CD8-positive, alpha-beta memory T cell (primary cell): ENCODE results near the gene JUNB. TPM values are rescaled to one million over a fixed set of nuclear protein-coding genes. Genes with fewer than 3 reads are reported as not detected.

ENCODE experiments used
- CTCF ChIA-PET: fragments of 350-600 bp; sonication (Branson Sonifier 250); formaldehyde crosslinking; loops from one replicate; lab custom pipeline; 2021; ENCODE audit warnings: antibody characterized with exemption; lab: Charles Lee
- POLR2A ChIA-PET: fragments of 350-600 bp; sonication (Branson Sonifier 250); formaldehyde crosslinking; loops from one replicate; lab custom pipeline; 2021; ENCODE audit warnings: antibody characterized with exemption; lab: Charles Lee
- DNase-seq, 5 donors: peaks; one replicate each; pipeline versions ENCODE4 v3.0.0 to v3.0.0-alpha.2; 2020 to 2022; ENCODE audit warnings: mixed read lengths in 1 of 5
- H3K27ac ChIP-seq: one replicate; pipeline ENCODE4 v1.7.0; 2013; ENCODE audit warnings: low read depth, mild to moderate bottlenecking, low read length, moderate library complexity
- H3K27me3 ChIP-seq: 2 replicates; pipeline ENCODE4 v1.7.0; 2013; ENCODE audit warnings: low read length, mild to moderate bottlenecking; ENCODE audit not compliant: insufficient read depth, poor library complexity, severe bottlenecking
- H3K36me3 ChIP-seq: 2 replicates; pipeline ENCODE4 v1.7.0; 2013; ENCODE audit warnings: mild to moderate bottlenecking, low read length, moderate library complexity; ENCODE audit not compliant: insufficient read depth
- H3K4me1 ChIP-seq: 2 replicates; pipeline ENCODE4 v1.7.0; 2013; ENCODE audit warnings: mild to moderate bottlenecking, low read length, moderate library complexity; ENCODE audit not compliant: insufficient read depth
- H3K4me3 ChIP-seq: 2 replicates; pipeline ENCODE4 v1.7.0; 2013; ENCODE audit warnings: mild to moderate bottlenecking, low read length
- H3K9me3 ChIP-seq: 2 replicates; pipeline ENCODE4 v1.7.0; 2013; ENCODE audit warnings: mild to moderate bottlenecking, low read length
- H3K27ac Mint-ChIP-seq, 8 donors: one replicate each; pipeline ENCODE4 v1.8.0; 2020 to 2021; ENCODE audit warnings: mixed read lengths in 8 of 8, mild to moderate bottlenecking in 6 of 8, inconsistent platforms in 3 of 8, moderate library complexity in 3 of 8
- H3K27me3 Mint-ChIP-seq, 2 donors: one replicate each; pipeline ENCODE4 v1.8.0; 2020 to 2021; ENCODE audit warnings: mixed read lengths in 2 of 2, mild to moderate bottlenecking in 1 of 2, moderate library complexity in 1 of 2
- H3K36me3 Mint-ChIP-seq, 3 donors: one replicate each; pipeline ENCODE4 v1.8.0; 2020 to 2021; ENCODE audit warnings: mixed read lengths in 3 of 3, inconsistent platforms in 1 of 3, mild to moderate bottlenecking in 1 of 3
- H3K4me1 Mint-ChIP-seq, 3 donors: one replicate each; pipeline ENCODE4 v1.8.0; 2020 to 2021; ENCODE audit warnings: mixed read lengths in 3 of 3, inconsistent platforms in 1 of 3, mild to moderate bottlenecking in 1 of 3
- H3K4me3 Mint-ChIP-seq, 7 donors: one replicate each; pipeline ENCODE4 v1.8.0; 2020 to 2021; ENCODE audit warnings: mixed read lengths in 7 of 7, mild to moderate bottlenecking in 6 of 7, moderate library complexity in 4 of 7, inconsistent platforms in 2 of 7
- H3K9me3 Mint-ChIP-seq, 5 donors: one replicate each; pipeline ENCODE4 v1.8.0; 2020 to 2022; ENCODE audit warnings: mixed read lengths in 5 of 5, mild to moderate bottlenecking in 3 of 5, moderate library complexity in 2 of 5, inconsistent platforms in 1 of 5
- polyA plus RNA-seq: library from polyadenylated mRNA; unstranded; fragments of 300-500 nt; fragmentation: Illumina TruSeq; gene quantifications from one replicate; pipeline ENCODE4 v1.2.3, GENCODE V29; 2021
- total RNA-seq, 2 experiments: library from RNA; stranded (reverse); gene quantifications; one replicate each; pipeline ENCODE4 v1.2.3, GENCODE V29; 2021

The JUNB gene
- total and polyA plus RNA-seq, 3 experiments from 2014 or later: 249 to 1,529 (median 259) TPM

DNA sequence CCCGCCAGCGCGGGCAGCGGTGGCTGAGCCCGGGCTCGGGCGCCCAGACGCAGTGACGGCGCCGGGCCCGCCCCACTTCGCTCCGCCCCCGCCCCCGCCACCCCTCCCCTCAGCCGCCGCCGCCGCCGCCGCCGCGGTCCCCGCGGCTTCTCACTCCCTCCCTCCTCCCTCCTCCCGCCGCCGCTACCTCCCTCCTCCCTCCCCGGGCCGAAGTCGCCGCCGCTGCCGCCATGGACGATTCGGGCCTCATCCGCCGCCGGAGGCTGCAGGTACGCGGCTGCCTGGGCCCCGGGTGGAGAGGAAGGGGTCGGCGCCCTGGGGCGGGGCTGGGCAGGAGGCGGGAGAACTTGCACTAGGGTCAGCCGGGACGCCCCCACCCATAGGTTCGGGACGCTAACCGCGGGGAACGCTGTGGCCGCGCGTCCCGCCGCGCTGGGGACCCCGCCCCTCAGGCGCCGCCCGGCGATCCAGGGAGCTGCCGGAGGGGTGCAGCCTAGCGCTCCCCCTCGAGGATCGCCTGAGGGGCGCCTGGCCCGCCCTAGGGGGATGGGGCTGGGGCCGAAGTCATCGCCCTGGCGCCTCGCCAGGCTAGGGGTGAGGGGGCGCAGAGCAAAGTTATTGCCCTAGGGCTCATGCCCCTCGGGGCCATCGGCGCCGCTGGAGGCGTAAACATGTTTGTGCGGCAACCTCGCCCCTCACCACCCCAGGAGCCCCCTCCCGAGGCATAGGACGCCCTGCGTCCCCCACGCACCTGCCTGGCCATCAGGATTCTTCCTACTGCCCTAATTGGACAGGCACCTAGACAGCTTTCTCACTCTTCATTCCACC, 42.7 kb downstream of the JUNB start:
- Histone ChIP-seq H3K27me3 (peaks cover 73% of the 10 kb centered on the region), H3K27ac (no peak overlapping the region), H3K9me3 (no peaks in the 10 kb centered on the region), H3K4me3 (no peak overlapping the region), H3K36me3 (no peaks in the 10 kb centered on the region), H3K4me1 (peaks cover 22% of the 10 kb centered on the region)
- H3K4me3 Mint-ChIP-seq: peak overlapping the region in 6 of 7 donors; percentile 38 to 64 (median 43)
- peak in 4 of 5 donors; percentile 21 to 60 (median 40) for DNase-seq
- peaks cover 0 to 7% (median 6%) of the 10 kb centered on the region in 5 donors for H3K9me3 Mint-ChIP-seq
- peaks cover 78% of the 10 kb centered on the region in 2 donors for H3K27me3 Mint-ChIP-seq
- peaks cover 0 to 3% (median 0%) of the 10 kb centered on the region in 3 donors for H3K36me3 Mint-ChIP-seq
- ChIA-PET CTCF (interaction anchor here (1.4 to 1.7 kb wide), 2 partner anchors 38 to 68 kb away, joined by 3 to 4 read pairs; no protein-coding TSS in a partner anchor), POLR2A (no interaction called here)
- H3K27ac Mint-ChIP-seq: peak overlapping the region in 2 of 8 donors; percentile 65 to 67
- H3K4me1 Mint-ChIP-seq: peaks cover 26 to 33% (median 32%) of the 10 kb centered on the region in 3 donors

DNA sequence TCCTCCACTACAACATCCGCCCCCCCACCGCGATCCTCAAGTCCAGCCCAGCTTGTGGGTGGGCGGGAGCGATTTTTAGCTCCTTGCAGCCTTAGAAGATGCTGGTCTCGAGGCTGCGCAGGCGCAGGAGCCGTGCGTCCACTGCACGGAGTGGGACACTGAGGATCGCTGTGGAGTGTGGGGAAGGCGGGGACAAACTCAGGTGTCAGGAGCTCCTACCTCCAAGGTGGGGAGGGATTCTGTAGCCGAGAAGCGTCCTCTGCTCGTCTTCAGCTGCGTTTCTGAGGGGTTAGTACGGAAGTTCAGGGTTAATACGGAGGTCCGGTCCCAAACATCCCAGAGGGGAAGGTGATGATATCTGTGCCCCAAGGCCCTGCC, 43.3 kb downstream of the JUNB start, which contains the start of gene RTBDN:
TSS of gene RTBDN (minus strand) at position 14 of the 378 bp plus-strand sequence. CDS start 4,600 bp downstream, outside the sequence.
- H3K4me3 Mint-ChIP-seq: peak within 1 kb of the TSS; percentile 41 to 64 (median 50)
- POLR2A ChIA-PET: no interaction called here

DNA sequence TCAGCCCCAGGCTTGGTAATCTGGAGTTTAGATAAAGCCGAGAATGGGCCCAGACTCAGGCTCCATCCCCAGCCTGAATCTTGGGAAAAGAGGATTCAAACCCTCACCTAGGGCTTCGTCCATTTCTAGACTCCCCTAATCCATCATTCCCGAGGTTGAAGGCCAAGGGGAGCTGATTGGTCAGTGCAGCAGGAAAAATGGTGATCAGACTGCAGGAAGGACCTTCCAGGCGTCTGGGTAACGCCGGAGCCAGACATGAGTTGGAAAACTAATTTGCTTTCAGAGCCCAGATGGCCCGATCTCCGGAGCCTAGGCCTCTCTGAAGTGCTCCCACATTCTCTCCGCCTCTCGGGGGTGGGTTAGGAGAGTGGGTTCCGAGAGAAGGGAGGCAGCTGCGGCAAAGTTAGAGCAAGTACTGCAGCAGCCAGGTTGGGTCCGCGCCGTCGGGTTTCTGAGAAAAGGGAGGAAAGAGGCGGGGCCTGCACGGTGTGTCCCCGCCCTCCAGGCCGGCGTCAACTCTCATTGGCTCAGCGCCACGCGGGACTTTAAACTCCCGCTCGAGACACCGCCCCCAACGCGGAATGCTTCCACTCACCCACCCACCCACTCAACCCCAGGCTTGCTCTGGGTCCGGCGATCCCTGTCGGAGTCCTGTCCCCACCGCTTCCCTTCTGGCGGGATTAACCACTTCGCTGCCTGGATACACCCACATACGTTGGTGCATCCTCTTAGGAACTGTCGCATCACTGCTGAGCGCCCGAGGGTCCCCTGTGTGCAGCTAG, 43.9 kb downstream of the JUNB start:
- Histone ChIP-seq H3K27ac (no peak overlapping the region), H3K27me3 (peaks cover 76% of the 10 kb centered on the region), H3K36me3 (no peaks in the 10 kb centered on the region), H3K4me1 (peaks cover 27% of the 10 kb centered on the region), H3K9me3 (no peaks in the 10 kb centered on the region), H3K4me3 (no peak overlapping the region)
- Mint-ChIP-seq H3K9me3 (peaks cover 0 to 12% (median 6%) of the 10 kb centered on the region in 5 donors), H3K36me3 (peaks cover 0 to 3% (median 0%) of the 10 kb centered on the region in 3 donors), H3K27me3 (peaks cover 80 to 81% of the 10 kb centered on the region in 2 donors), H3K27ac (peak overlapping the region in 1 of 8 donors; percentile 65), H3K4me3 (peak overlapping the region in 3 of 7 donors; percentile 42 to 49 (median 47)), H3K4me1 (peaks cover 32 to 44% (median 43%) of the 10 kb centered on the region in 3 donors)
- POLR2A ChIA-PET: no interaction called here
- CTCF ChIA-PET: interaction anchor here (1.4 to 1.7 kb wide), 2 partner anchors 39 to 69 kb away, joined by 3 to 4 read pairs; no protein-coding TSS in a partner anchor
- no peak for DNase-seq

More for the DNA sequence above, 43.3 kb downstream of the JUNB start, which contains the start of gene RTBDN:
- Histone ChIP-seq H3K27ac (no peak within 1 kb of the TSS), H3K27me3 (peaks cover 76% of the 10 kb centered on the region), H3K36me3 (no peaks in the 10 kb centered on the region), H3K4me1 (peaks cover 27% of the 10 kb centered on the region), H3K9me3 (no peaks in the 10 kb centered on the region), H3K4me3 (no peak within 1 kb of the TSS)
- Mint-ChIP-seq H3K27me3 (peaks cover 79 to 80% of the 10 kb centered on the region in 2 donors), H3K9me3 (peaks cover 0 to 11% (median 6%) of the 10 kb centered on the region in 5 donors), H3K36me3 (peaks cover 0 to 3% (median 0%) of the 10 kb centered on the region in 3 donors), H3K4me1 (peaks cover 32 to 39% (median 38%) of the 10 kb centered on the region in 3 donors), H3K27ac (peak within 1 kb of the TSS in 4 of 8 donors; percentile 34 to 67 (median 51))
- no peak for DNase-seq
- CTCF ChIA-PET: interaction anchor here (1.4 to 1.7 kb wide), 2 partner anchors 38 to 68 kb away, joined by 3 to 4 read pairs; no protein-coding TSS in a partner anchor

DNA sequence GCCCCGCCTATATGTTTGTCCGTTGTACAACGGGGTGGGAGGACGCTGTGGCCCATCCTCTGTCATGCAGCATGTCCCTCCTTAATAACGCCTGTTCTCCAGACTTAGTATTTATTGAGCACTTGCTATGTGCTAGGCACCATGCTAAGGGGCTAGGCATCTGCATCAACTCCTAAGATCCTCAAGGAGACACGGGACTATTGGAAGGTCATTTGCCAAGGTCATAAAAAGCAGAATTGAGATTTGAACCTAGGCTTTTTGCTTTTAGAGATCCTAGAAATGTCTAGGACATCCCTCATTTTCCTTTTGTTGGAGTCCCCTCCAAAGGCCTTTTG, 45.2 kb downstream of the JUNB start:
- no peak for DNase-seq
- no peaks in the 10 kb centered on the region for H3K36me3 ChIP-seq
- no peak overlapping the region for H3K27ac ChIP-seq
- no peaks in the 10 kb centered on the region for H3K9me3 ChIP-seq
- ChIA-PET CTCF (interaction anchor here (0.6 to 1.2 kb wide), 2 partner anchors 11 to 16 kb away, joined by 4 read pairs; no protein-coding TSS in a partner anchor), POLR2A (no interaction called here)
- Mint-ChIP-seq H3K27ac (no peak overlapping the region), H3K4me3 (peak overlapping the region in 3 of 7 donors; percentile 20 to 53 (median 38)), H3K9me3 (peaks cover 0 to 14% (median 3%) of the 10 kb centered on the region in 5 donors), H3K36me3 (peaks cover 0 to 3% (median 0%) of the 10 kb centered on the region in 3 donors), H3K27me3 (peaks cover 79 to 81% of the 10 kb centered on the region in 2 donors), H3K4me1 (peaks cover 41 to 57% (median 54%) of the 10 kb centered on the region in 3 donors)
- no peak overlapping the region for H3K4me3 ChIP-seq
- H3K27me3 ChIP-seq: peaks cover 76% of the 10 kb centered on the region
- H3K4me1 ChIP-seq: peaks cover 34% of the 10 kb centered on the region

DNA sequence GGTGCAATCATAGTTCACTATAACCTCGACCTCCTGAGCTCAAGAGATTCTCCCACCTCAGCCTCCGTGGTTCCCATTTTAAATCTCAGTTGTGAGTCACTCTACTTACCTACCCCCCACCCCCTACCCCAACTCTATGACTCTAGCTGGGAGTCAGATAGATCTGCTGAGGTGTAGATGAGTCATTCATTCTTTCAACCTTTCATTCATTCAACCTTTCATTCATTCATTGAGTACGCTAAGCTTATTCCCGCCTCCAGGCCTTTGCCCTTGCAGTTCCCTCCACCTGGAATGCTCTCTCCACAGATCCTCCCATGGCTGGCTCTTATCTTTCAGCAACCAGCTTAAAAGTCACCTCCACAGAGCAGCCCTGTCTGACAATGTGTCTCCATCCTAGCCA, 45.9 kb downstream of the JUNB start:
- H3K9me3 ChIP-seq: no peaks in the 10 kb centered on the region
- H3K27me3 ChIP-seq: peaks cover 76% of the 10 kb centered on the region
- Mint-ChIP-seq H3K4me3 (peak overlapping the region in 5 of 7 donors; percentile 5 to 73 (median 47)), H3K9me3 (peaks cover 0 to 14% (median 3%) of the 10 kb centered on the region in 5 donors), H3K27ac (peak overlapping the region in 2 of 8 donors; percentile 41 to 51), H3K36me3 (peaks cover 0 to 4% (median 0%) of the 10 kb centered on the region in 3 donors), H3K4me1 (peaks cover 35 to 55% (median 52%) of the 10 kb centered on the region in 3 donors), H3K27me3 (peaks cover 76 to 78% of the 10 kb centered on the region in 2 donors)
- H3K36me3 ChIP-seq: no peaks in the 10 kb centered on the region
- peaks cover 36% of the 10 kb centered on the region for H3K4me1 ChIP-seq
- CTCF ChIA-PET: interaction anchor here (1.2 kb wide), 2 partner anchors 10 to 71 kb away, joined by 4 read pairs; no protein-coding TSS in a partner anchor
- no peak overlapping the region for H3K27ac ChIP-seq
- POLR2A ChIA-PET: no interaction called here
- DNase-seq: no peak
- H3K4me3 ChIP-seq: no peak overlapping the region

DNA sequence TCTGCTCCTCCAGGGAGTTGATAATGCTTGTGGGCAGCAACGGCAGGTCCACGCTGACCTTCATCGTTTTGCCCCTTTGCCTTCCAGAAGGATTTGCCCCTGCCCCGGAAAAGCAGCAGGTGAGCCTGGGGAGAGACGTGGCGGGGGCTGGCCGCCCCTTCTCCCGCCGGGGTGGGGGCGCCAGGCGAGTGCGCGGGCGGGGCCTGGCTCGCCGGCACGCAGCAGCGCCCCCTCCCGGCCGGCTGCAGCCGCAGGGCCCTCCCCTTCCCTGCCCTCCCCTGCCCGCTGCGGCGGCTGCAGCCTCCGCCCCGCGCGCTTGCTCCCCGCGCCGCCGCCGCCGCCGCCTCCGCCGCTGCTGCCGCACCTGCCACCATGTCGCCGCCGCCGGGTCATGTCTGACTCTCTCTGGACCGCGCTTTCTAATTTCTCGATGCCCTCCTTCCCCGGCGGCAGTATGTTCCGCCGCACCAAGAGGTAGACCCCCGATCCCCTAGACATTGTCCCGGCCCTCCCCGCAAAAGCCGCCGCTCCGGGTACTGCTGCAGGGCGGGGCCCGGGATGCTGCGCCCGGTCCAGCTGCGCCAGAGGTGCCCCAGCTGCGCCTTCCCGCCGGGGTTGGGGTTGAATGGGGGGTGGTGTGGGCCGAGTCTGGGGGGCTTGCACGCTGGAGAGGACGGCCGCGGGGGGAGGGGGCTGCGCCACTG, 47.0 kb downstream of the JUNB start, which contains the start of gene MAST1:
TSS of gene MAST1 (plus strand) at position 334 of the 704 bp plus-strand sequence. CDS start at position 392, 58 bp downstream.
- Mint-ChIP-seq H3K27ac (peak within 1 kb of the TSS in 6 of 8 donors; percentile 24 to 85 (median 58)), H3K4me1 (peaks cover 29 to 46% (median 42%) of the 10 kb centered on the region in 3 donors), H3K9me3 (peaks cover 0 to 14% (median 2%) of the 10 kb centered on the region in 5 donors), H3K27me3 (peaks cover 71 to 73% of the 10 kb centered on the region in 2 donors), H3K4me3 (peak within 1 kb of the TSS; percentile 57 to 87 (median 76)), H3K36me3 (peaks cover 0 to 1% (median 0%) of the 10 kb centered on the region in 3 donors)
- CTCF ChIA-PET: no interaction called here
- H3K27me3 ChIP-seq: peaks cover 72% of the 10 kb centered on the region
- H3K4me3 ChIP-seq: peak within 1 kb of the TSS; percentile 14
- no peaks in the 10 kb centered on the region for H3K36me3 ChIP-seq
- no peaks in the 10 kb centered on the region for H3K9me3 ChIP-seq
- DNase-seq: peak; percentile 45 to 61 (median 50)
- POLR2A ChIA-PET: interaction anchor here (0.7 kb wide), 1 partner anchor 29 kb away, joined by 3 read pairs; no protein-coding TSS in a partner anchor
- peaks cover 25% of the 10 kb centered on the region for H3K4me1 ChIP-seq
- no peak within 1 kb of the TSS for H3K27ac ChIP-seq
